Measurements from ENCODE around the gene GLT8D2. TPM values are rescaled to one million over a fixed set of nuclear protein-coding genes. Genes with fewer than 3 reads are reported as not detected.
"Not testable (repeated sequence)": the region's sequence is repeated elsewhere in the genome, so short reads cannot be mapped to it uniquely, and the experiment has no call there.

The GLT8D2 gene
- total RNA-seq, 2 donors from 2014 or later = 30.4 to 45.2 TPM

DNA sequence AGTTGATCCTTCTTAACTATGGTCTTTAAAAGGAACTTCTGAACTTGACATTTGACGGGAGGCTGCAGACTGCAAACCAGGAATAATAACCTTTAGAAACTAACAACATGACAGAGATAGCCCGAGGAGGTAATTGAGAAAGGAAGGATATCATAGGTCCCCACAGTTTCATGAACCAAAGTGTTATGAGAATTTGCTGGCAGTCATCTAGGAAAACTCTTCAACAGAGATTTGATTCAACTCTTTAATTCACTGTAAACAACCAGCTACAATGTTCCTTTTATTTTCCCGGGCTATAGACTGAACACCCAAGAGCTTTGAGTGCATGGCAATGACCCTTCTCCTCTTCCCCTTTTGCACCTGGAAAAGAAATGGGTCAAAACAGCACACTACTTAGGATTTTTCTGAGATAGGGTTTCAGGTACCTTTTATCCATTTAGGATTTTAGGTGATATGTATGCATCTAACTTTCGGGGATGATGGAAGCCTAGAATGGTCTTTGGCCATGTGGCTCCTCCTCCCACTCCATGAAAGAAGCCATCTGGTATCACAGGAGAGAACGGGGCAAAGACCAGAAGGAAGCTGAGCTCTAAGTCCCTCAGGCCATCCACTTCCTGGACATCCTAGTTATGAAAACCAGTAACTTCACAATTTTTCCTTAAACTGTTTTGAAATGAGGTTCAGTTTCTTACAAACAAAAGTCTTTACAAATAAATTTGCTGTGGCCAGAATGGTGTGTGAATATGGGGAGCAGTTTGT lies 23.0 kb downstream of the GLT8D2 start:
- no peak for ATAC-seq (ENCODE audit: insufficient number of reproducible peaks, low FRiP score, low read depth)
- H3K27ac ChIP-seq = no peak overlapping the region

DNA sequence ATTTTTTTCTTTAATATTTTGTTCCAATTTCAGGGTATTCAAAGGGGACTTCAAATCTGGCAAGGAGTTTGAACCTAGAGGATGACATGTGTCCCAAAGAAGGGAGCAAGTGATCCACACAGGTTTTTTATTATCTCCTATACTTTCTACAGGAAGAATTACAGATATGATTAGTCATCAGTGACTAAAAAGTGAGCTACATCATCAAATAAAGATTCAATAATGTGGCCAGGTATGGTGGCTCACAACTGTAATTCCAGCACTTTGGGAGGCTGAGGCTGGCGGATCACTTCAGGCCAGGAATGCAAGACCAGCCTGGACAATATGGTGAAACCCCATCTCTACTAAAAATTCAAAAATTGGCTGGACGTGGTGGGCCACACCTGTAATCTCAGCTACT lies 24.2 kb downstream of the GLT8D2 start:
- Histone ChIP-seq H3K27me3 (replicated peaks; ENCODE audit: insufficient read depth) (no peaks in the 10 kb centered on the region), H3K27ac (no peak overlapping the region), H3K9me3 (no peaks in the 10 kb centered on the region), H3K4me3 (no peak overlapping the region), H3K4me1 (ENCODE audit: control insufficient read depth in 1 of 2, low read depth in 2 of 2) (peaks cover 0 to 8% of the 10 kb centered on the region in 2 donors), H3K36me3 (no peaks in the 10 kb centered on the region)
- ATAC-seq (ENCODE audit: insufficient number of reproducible peaks, low FRiP score, low read depth) (no peak), DNase-seq (ENCODE audit: low spot score) (no peak)
- TF ChIP-seq CTCF (IDR thresholded peaks at IDR 0.05) = no peak

More for the DNA sequence above, 23.0 kb downstream of the GLT8D2 start:
- DNase-seq (ENCODE audit: low spot score) = no peak
- Histone ChIP-seq H3K36me3 (no peaks in the 10 kb centered on the region), H3K4me3 (no peak overlapping the region), H3K4me1 (ENCODE audit: control insufficient read depth in 1 of 2, low read depth in 2 of 2) (peaks cover 0 to 8% of the 10 kb centered on the region in 2 donors), H3K27me3 (replicated peaks; ENCODE audit: insufficient read depth) (no peaks in the 10 kb centered on the region), H3K9me3 (no peaks in the 10 kb centered on the region)
- TF ChIP-seq CTCF (IDR thresholded peaks at IDR 0.05) = no peak

DNA sequence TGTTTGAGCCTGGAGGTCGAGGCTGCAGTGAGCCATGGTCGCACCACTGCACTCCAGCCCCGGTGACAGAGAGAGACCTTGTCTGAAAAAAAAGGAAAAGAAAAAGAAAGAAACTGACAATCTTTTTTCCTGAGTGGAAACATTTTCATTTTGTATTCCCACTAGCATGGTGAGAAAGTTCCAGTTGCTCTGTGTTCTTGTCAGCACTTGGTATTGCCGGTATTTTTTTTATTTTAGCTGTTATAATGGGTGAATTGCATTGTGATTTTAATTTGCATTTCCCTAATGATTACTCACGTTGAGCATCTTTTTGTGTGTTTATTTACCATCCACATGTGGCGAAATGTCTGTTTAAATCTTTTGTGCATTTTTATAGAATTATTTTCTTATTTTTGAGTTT lies 25.6 kb downstream of the GLT8D2 start:
- Histone ChIP-seq H3K27me3 (replicated peaks; ENCODE audit: insufficient read depth) (no peaks in the 10 kb centered on the region), H3K4me1 (ENCODE audit: control insufficient read depth in 1 of 2, low read depth in 2 of 2) (peaks cover 0 to 8% of the 10 kb centered on the region in 2 donors), H3K36me3 (no peaks in the 10 kb centered on the region), H3K27ac (no peak overlapping the region), H3K4me3 (no peak overlapping the region), H3K9me3 (no peaks in the 10 kb centered on the region)
- ATAC-seq (ENCODE audit: insufficient number of reproducible peaks, low FRiP score, low read depth) (no peak), DNase-seq (ENCODE audit: low spot score) (no peak)
- no peak for TF ChIP-seq CTCF (IDR thresholded peaks at IDR 0.05)

DNA sequence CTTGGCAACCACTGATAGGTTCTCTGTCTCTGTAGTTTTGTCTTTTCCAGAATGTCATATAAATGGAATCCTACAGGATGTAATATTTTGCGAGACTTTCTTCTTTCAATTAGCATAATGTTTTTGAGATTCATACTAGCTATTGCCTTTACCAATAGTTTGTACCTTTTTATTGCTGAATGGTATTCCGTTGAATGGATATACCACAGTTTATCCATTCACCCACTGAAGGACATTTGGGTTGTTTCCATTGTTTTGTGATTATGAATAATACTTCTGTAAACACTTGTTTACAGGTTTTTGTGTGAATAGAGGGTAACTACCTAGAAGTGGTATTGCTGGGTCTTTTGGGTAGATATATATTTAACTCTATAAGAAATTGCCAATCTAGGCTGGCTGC lies 26.3 kb downstream of the GLT8D2 start:
- H3K4me3 ChIP-seq = no peak overlapping the region
- ATAC-seq (ENCODE audit: insufficient number of reproducible peaks, low FRiP score, low read depth) (no peak), DNase-seq (ENCODE audit: low spot score) (no peak)
- no peaks in the 10 kb centered on the region for H3K36me3 ChIP-seq
- H3K27me3 ChIP-seq (replicated peaks; ENCODE audit: insufficient read depth) = no peaks in the 10 kb centered on the region
- TF ChIP-seq CTCF (IDR thresholded peaks at IDR 0.05) = no peak
- H3K4me1 ChIP-seq (ENCODE audit: control insufficient read depth in 1 of 2, low read depth in 2 of 2) = peaks cover 0 to 8% of the 10 kb centered on the region in 2 donors
- H3K27ac ChIP-seq = no peak overlapping the region
- no peaks in the 10 kb centered on the region for H3K9me3 ChIP-seq

- no peak overlapping the region for H3K27ac ChIP-seq
- H3K27me3 ChIP-seq (replicated peaks; ENCODE audit: insufficient read depth) = no peaks in the 10 kb centered on the region
- no peak overlapping the region for H3K4me3 ChIP-seq
- no peaks in the 10 kb centered on the region for H3K36me3 ChIP-seq
- no peaks in the 10 kb centered on the region for H3K9me3 ChIP-seq
- peaks cover 0 to 8% of the 10 kb centered on the region in 2 donors for H3K4me1 ChIP-seq (ENCODE audit: control insufficient read depth in 1 of 2, low read depth in 2 of 2)
- ATAC-seq (ENCODE audit: insufficient number of reproducible peaks, low FRiP score, low read depth) (no peak), DNase-seq (ENCODE audit: low spot score) (no peak)
- TF ChIP-seq CTCF (IDR thresholded peaks at IDR 0.05) = no peak
Observed at GRCh38 chr12:104022786-104023185, 27.2 kb downstream of the GLT8D2 start.

GRCh38 chr12:104021862-104022261 lies 28.1 kb downstream of the GLT8D2 start:
- H3K9me3 ChIP-seq; H3K4me1 ChIP-seq (ENCODE audit: control insufficient read depth in 1 of 2, low read depth in 2 of 2); H3K36me3 ChIP-seq; H3K4me3 ChIP-seq; H3K27ac ChIP-seq; ATAC-seq (ENCODE audit: insufficient number of reproducible peaks, low FRiP score, low read depth); H3K27me3 ChIP-seq (replicated peaks; ENCODE audit: insufficient read depth); DNase-seq (ENCODE audit: low spot score): not testable (repeated sequence)
